Esophagus squamous epithelium (tissue), 4 donors: ENCODE results near the gene OLAH.

Experiments used
- POLR2A ChIP-seq, 4 donors: fragments of 450-650 bp; IDR thresholded peaks; one replicate each; pipeline ENCODE4 v1.6.1; 2017; ENCODE audit warnings: antibody characterized with exemption in 4 of 4, mild to moderate bottlenecking in 4 of 4, moderate library complexity in 3 of 4
- TF ChIP-seq, protein P1 (sequence below), 6 experiments: fragments of 450-650 bp in 4 of 6; fragments of 200-600 bp in 2 of 6; sonication (generic) in 2 of 6; IDR thresholded peaks; one replicate each; pipeline ENCODE4 v1.5.1; 2016 to 2019; ENCODE audit warnings: antibody characterized with exemption in 6 of 6, mild to moderate bottlenecking in 4 of 6, moderate library complexity in 4 of 6

DNA sequence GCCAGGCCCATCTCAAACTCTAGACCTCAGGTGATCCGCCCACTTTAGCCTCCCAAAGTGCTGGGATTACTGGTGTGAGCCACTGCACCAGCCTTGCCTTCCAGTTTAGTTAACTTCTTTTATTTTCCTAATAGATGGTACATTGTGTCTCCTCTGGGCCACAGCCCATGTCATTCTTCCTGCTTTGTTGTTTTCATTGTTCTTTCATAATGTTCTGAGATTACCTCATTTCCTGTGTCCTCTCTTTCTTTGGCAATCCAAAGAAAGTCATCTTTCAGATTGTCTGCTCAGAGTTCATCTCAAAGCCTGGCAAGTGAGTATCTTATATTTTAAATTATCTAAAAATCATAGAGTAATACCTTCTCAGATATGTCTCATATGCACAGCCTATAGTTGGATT is at the start of gene OLAH:
- TF ChIP-seq, protein P1, sequence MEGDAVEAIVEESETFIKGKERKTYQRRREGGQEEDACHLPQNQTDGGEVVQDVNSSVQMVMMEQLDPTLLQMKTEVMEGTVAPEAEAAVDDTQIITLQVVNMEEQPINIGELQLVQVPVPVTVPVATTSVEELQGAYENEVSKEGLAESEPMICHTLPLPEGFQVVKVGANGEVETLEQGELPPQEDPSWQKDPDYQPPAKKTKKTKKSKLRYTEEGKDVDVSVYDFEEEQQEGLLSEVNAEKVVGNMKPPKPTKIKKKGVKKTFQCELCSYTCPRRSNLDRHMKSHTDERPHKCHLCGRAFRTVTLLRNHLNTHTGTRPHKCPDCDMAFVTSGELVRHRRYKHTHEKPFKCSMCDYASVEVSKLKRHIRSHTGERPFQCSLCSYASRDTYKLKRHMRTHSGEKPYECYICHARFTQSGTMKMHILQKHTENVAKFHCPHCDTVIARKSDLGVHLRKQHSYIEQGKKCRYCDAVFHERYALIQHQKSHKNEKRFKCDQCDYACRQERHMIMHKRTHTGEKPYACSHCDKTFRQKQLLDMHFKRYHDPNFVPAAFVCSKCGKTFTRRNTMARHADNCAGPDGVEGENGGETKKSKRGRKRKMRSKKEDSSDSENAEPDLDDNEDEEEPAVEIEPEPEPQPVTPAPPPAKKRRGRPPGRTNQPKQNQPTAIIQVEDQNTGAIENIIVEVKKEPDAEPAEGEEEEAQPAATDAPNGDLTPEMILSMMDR (IDR thresholded peaks at IDR 0.05), result no peak
- no peak for TF ChIP-seq POLR2A (IDR thresholded peaks at IDR 0.05)
